Islet of Langerhans (tissue), 1 donor: ENCODE measurements around the gene PPIH.
A peak's percentile ranks its signal among the peaks of the same experiment; 100 is the strongest.
"Not testable (repeated sequence)": the region's sequence is repeated elsewhere in the genome, so short reads cannot be mapped to it uniquely, and the experiment has no call there.

Source experiments
- FAIRE-seq: peaks from one replicate; lab custom pipeline; 2011; peaks lifted over from hg19 to GRCh38; lab: Jason Lieb, UNC

Gene PPIH

DNA sequence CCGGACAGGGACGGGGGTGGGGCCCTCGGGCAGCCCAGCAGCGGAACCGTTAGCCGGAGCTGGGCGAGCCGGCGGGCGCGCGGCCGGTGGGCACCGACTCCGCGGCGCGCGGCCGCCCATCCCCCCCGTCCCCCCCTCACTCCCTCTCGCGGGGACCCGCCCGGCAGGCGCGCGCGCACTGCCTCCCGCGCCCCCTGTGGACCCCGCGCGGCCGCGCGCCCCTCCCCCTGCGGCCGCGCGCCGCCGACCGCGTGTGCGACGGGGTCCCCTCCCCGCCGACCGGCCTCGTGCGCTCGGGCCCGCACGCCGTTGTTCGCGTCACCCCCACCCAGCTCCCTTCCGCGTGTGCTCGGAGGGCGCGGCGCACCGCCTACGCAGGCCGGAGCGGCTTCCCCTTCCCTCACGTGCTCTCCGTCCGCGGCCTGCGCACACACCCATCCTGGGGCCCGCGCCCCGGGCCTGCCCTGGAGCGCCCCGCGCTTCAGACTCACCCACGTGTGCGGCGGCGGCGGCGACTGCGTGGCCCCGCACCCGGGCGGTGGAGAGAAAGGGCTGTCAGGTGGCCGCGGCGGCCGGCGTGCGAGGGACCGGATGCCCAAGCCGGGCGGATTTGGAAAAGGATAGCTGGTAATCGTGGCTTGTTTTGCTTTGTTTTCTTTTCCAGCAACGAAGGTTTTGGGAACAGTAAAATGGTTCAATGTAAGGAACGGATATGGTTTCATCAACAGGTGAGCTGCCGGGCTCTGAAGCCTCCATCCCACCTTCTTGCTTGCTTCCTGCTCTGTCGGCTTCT lies 24.7 kb downstream of the PPIH start:
- no peak for FAIRE-seq

DNA sequence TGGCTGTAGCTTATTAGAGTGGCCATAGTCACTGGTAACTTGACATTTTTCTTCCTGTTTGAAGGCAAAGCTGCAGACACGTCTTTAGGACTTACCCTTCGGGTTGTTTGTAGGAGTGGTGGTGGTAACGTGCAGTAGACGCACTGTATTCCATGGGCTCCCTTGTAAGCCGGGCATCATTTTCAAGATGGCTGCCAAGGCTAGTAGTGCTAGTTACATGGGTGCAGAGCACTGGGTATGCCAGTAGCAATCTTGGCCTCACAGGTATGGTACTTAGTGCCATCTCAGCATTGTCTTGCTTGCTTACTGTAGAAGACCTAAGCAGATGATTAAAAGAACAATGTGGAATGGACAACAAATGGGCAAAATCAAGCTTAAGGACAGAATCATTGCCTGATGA lies 25.9 kb downstream of the PPIH start:
- no peak for FAIRE-seq

DNA sequence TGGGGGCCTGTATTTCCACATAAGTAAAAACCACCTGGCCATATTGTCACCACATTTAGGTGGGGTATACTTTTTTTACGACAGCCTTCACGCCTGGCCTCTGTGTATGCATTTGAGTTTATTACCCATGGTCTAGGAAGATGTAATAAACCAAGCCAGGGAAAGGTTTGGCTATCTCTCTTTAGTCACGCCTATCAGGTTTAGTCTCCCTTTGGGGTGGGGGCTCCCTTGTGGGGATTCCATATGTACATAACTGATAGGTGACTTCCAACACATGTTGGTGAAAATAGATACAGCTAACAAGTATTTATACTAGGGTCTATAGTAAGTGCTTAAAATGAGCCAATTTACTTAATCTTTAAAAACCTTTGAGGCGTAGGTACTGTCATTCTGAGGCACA lies 28.2 kb downstream of the PPIH start:
- no peak for FAIRE-seq

DNA sequence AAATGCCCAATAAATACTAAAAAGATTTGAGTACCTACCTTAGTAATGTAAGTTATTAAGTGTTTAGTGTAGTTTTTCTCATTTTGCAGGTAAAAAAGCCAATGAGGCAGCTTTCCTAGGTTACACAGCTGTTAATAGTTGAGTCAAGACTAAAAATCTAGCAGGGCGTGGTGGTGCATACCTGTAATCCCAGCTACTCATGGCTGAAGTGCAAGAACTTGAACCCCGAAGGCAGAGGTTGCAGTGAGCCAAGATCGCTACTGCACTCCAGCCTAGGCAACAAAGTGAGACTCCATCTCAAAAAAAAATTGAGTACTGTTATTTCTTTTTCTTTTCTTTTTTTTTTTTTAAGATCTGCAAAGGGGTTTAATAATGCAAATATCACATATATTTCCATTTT lies 31.7 kb downstream of the PPIH start:
- FAIRE-seq: no peak

DNA sequence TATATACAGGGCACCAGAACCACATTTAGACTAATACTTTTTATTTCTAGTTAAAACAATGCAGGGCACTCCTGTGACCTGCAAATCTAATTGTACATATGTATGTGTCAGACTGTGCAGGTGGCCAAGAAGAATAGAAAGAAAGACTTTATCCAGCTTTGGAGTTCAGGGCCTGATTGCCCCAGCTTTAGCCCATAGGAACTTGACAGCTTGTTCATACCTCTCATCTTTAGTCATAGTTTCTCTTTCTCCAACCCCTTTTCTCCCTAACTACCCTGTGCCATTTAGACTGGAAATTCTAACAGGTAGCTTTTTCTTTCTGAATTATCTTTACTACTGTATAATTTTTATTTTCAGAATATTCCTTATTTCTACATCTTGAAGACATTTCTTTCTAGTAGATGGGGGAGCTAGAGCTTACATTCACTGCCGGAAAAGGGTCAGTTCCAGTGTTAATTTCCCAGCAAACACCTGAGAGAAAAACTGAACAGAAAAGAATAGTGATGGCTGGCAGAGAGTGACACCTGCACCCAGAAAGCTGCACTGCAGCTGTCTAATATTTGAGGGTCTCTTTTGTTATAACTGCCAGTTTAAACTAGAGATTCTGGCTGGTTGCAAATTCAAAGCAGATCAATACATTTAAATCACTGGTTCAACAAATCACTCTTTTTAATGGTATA lies 32.4 kb downstream of the PPIH start:
- no peak for FAIRE-seq

DNA sequence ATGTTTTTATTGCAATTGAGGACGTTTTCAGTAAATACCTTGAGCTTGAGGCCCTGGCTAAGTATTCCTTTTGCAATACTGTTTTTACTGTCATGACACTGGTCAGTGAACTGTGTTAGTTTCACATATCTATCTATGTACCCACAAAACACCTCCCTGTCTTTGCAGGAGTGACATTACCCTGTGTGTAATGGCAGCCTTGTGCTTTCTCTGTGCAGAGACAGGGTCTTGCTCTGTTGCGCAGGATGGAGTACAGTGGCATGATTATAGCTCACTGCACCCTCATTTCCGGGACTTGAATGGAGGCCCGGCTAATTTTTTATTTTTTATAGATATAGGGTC lies 32.9 kb downstream of the PPIH start:
- FAIRE-seq: no peak

DNA sequence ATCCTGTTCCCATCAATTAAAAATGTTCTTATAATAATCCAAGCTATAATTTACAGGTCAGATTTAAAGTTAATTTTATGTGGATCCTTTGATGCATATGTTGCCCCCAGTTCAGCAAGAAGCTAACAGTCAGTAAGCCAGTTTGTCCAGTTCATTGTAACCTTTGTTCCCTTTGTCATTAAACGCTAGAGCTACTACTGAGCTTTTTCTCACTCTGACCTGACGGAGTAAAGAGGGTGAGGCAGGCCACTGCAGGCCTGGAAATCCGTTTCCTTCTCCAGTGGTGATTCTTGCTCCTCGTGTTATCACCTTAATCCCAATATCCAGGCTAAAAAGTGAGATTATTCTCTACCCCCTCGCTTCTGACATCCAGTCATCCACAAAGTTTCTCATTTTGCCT lies 34.2 kb downstream of the PPIH start:
- FAIRE-seq: peak; percentile 53

DNA sequence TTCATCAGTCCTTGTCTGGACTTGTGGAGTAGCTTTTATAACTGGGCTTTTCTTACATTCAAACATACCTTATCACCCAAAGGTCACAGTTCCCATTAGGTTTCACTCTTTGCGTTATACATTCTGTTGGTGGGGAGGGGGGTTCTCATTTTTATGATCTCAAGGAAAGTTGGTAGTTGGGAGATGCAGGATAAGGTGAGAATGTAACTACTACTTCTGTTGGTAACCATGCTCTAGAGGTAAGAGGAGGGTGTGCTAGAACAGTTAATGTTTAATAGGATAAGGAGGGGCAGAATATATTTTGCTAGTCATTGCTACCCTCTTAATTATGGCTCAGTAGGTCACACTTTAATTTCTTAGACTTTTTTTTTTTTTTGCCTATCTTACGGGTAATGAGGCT lies 34.7 kb downstream of the PPIH start:
- no peak for FAIRE-seq

DNA sequence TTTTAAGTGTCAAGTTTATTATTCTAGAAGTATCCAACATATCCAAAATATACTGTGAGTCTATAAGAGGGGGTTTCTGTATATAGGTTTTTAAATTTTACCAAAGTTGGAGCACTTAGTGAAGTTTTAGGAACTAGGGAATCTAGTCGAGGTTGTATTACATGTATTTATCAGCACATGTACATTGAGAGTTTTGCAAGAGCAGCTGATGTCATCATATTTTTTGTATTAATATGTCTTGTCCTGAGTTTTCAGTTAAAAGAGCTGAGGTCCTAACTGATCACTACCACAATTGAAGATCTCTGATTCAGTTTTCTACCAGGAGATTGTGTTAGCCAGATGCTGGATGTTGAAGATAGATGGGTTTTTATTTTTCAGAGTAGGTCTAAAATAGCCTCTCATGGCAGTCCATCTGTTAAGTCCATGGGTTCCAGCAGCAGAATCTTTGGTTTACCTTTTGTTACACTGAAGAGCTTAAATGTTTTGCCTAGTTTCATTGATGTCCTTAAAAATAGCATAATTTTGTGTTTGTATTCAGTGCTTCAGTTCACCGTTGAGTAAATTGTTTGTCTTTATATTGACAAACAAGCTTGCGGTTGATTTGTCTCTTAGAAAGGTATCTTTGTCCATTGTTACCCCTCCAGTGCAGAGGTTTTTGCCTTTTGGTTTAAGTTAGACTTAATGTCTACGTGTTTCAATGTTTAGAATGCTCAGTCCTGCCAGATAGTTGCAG lies 40.0 kb downstream of the PPIH start:
- no peak for FAIRE-seq

DNA sequence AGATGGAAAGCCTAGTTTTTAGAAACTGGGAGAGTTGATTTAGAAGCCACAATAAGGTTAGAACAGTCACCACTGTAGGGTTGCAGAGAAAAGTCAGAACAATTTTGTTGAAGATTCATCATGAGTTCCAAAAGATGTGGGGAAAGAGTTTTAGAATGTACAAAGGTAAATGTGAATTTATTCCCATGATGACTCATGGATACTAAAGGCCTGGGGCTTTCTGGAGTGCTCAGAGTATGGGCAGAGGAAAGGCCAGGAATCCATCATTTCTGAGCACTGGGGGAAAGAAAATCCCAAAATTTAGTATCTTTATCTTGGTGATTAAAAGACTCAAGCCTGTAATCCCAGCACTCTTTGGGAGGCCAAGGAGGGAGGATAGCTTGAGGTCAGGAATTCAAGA lies 41.8 kb downstream of the PPIH start:
- no peak for FAIRE-seq

DNA sequence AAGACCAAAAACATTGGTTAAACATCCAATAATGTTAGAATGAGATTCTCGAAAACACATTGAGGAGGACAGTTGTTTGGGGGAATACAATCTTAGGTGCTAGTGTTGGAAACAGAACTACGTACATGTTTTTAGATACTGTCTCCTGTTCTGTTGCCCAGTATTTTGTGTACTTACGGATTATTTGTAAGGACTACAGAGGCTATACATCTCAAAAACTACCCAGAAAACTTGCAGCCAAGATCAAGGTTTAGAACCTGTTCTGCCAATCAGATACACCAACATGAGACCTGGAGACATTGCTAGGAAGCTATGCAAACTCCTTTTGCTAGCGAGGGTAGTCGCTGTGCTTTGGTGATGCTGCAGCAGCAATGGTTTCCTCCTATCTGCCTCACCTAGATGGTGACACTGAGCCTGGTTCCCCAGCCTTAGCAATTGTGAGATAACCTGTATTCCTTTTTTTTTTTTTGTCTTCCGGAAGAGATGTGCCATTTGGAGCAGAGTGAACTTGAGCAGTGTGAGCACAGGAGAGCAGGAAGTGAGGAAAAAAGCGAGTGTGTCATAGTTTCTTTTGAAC lies 45.8 kb downstream of the PPIH start:
- no peak for FAIRE-seq

DNA sequence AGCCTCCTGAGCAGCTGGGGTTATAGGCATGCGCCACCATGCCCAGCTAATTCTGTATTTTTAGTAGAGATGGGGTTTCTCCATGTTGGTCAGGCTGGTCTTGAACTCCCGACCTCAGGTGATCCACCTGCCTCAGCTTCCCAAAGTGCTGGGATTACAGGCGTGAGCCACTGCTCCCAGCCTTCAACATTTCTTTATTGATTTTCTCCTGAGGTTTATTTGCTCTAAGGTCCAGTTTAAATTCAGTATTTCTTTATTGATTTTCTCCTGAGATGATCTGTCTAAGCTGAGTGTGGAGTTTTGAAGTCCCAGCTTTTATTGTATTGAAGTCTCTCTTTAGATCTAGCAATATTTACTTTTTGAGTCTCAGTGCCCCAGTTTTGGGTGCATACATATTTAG lies 54.6 kb downstream of the PPIH start:
- FAIRE-seq: not testable (repeated sequence)

DNA sequence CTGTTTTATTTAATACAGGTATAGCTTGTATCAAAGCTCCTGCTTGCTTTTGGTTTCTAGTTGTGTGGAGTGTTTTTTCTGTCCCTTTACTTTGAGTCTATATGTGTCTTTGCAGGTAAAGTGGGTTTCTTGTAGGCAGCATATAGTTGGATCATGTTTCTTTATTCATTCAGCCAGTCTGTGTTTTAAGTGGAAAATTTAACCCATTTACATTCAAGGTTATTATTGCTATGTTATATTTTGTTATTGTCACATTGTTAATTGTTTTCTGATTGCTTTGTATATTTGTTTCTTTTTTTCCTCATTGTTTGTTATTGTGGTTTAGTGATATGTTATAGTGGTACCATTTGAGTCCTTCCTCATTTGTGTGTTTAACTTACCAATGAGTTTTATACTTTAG lies 55.1 kb downstream of the PPIH start:
- FAIRE-seq: no peak

DNA sequence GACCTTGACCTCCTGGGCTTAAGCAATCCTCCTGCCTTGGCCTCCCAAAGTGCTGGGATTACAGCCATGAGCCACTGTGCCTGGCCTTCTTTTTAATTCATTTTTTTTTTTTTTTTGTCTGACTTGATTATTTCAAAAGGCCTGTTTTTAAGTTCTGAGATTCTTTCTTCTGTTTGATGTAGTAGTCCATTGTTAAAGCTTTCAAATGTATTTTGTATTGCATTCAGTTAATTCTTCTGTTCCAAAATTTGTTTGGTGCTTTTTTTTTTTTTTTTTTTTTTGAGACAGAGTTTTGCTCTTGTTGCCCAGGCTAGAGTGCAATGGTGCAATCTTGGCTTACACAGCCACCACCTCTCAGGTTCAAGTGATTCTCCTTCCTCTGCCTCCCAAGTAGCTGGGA lies 56.2 kb downstream of the PPIH start:
- FAIRE-seq: not testable (repeated sequence)

DNA sequence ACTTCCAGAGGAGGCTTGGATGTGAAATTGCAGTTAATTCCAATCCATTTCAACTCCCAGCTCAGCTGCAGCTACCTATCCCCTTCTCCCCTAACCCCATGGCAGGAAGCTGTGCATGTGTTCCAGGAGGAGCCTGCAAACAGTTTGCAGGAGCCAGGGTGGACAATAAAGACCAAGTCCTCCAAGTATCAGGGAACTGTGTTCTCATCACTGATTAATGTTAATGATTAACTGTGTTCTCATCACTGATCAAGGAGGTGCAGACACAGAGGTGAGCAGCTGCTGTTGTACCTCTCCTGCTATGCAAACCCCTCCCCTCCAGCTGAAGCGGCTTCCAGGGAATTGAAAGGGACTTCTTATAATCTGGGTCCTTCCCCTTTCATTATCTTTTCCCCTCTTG lies 62.6 kb downstream of the PPIH start:
- peak; percentile 47 for FAIRE-seq

DNA sequence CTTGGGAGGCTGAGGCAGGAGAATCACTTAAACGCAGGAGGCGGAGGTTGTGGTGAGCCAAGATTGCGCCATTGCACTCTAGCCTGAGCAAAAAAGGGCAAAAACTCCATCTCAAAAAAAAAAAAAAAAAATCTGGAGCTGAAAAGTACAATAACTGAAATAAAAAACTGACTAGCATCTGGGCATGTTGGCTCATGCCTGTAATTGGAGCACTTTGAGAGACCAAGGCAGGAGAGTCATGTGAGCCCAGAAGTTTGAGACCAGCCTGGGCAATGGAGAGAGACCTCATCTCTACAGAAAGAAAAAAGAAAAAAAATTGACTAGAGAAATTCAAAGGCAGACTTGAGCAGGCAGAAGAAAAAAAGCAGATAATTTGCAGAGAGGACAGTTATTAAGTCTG lies 63.7 kb downstream of the PPIH start:
- no peak for FAIRE-seq

DNA sequence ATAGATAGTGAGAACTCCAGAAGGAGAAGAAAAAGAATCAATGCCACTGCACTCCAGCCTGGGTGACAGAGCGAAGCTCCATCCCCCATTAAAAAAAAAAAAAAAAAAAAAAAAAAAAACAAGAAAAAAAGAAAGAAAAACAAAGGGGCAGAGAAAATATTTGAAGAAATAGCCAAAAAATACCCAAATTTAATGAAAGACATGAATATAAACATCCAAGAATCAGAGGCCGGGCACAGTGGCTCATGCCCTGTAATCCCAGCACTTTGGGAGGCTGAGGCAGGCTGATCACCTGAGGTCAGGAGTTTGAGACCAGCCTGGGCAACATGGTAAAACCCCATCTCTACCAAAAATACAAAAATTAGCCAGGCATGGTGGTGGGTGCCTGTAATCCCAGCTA lies 64.2 kb downstream of the PPIH start:
- not testable (repeated sequence) for FAIRE-seq

DNA sequence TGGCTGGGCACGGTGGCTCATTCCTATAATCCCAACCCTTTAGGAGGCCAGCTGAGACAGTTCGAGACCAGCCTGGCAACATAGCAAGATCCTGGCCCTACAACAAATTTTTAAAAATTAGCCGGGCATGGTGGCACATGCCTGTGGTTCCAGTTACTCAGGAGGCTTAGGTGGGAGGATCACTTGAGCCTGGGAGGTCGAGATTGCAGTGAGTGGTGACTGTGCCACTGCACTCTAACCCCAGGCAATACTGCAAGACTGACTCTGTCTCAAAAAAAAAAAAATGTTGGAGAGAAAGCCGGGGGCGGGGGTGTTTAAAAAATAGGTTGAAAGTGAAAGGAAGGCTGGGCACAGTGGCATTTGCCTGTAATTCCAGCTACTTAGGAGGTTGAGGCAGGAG lies 65.3 kb downstream of the PPIH start:
- FAIRE-seq: no peak

DNA sequence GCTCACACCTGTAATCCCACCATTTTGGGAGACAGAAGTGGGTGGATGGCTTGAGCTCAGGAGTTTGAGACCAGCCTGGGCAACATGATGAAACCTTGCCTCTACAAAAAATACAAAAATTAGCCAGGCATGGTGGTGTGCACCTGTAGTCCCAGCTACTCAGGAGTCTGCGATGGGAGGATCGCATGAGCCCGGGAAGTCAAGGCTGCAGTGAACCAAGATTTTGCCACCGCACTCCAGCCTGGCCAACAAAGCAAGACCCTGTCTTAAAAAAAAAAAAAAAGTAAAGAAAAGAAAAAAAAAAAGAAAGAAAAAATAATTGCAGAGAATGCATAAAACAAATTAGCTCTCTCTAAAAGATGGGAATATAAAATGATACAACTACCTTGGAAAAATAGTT lies 67.6 kb downstream of the PPIH start:
- not testable (repeated sequence) for FAIRE-seq
